Lower leg skin (tissue), 4 donors: Measurements from ENCODE around the gene PMFBP1. TPM values are rescaled to one million over a fixed set of nuclear protein-coding genes. Genes with fewer than 3 reads are reported as not detected.
A peak's percentile ranks its signal among the peaks of the same experiment; 100 is the strongest.

Experiments
- DNase-seq, 2 donors: peaks; one replicate each; pipeline ENCODE4 v3.0.0-alpha.2; 2019; ENCODE audit warnings: low spot score in 2 of 2
- H3K4me3 ChIP-seq: fragments of 200-600 bp; sonication (generic); 2 replicates; pipeline ENCODE4 v1.5.1; 2017; ENCODE audit warnings: mild to moderate bottlenecking, low read depth; ENCODE audit not compliant: poor library complexity, severe bottlenecking
- CTCF ChIP-seq, 3 donors: fragments of 450-650 bp; IDR thresholded peaks; one replicate each; pipeline ENCODE4 v1.5.1; 2016; ENCODE audit warnings: antibody characterized with exemption in 3 of 3, mild to moderate bottlenecking in 3 of 3, moderate library complexity in 2 of 3
- POLR2A ChIP-seq, 2 donors: fragments of 450-650 bp; IDR thresholded peaks; one replicate each; pipeline ENCODE4 v1.6.1; 2016 to 2017; ENCODE audit warnings: antibody characterized with exemption in 2 of 2, mild to moderate bottlenecking in 1 of 2, moderate library complexity in 1 of 2
- WGBS, 2 donors: methylation state at CpG; one replicate each; pipeline ENCODE4 v1.1.5; 2018; 5-methylcytosine and 5-hydroxymethylcytosine counted together
- intact Hi-C: fragments of 100-400 bp; cut with DNase I; formaldehyde crosslinking; loops from one replicate; pipeline ENCODE4 v1.15.0; 2023; ENCODE audit warnings: low total_unique reads
- total RNA-seq, 4 donors: library from RNA; depleted of rRNA; stranded (reverse); fragments of >200 nt; gene quantifications; one replicate each; pipeline ENCODE4 v1.1.0, GENCODE V29; 2016

The PMFBP1 gene
- total RNA-seq, 4 donors from 2014 or later: 0.17 to 2.9 (median 1.0) TPM

- H3K4me3 ChIP-seq: no peak overlapping the region
- peak in 1 of 2 donors; percentile 77 for DNase-seq
- TF ChIP-seq POLR2A (IDR thresholded peaks at IDR 0.05) (no peak), CTCF (IDR thresholded peaks at IDR 0.05) (no peak)
- WGBS, 2 donors: 95 to 97% methylated on average over 14 to 15 of the region's 15 CpGs
- intact Hi-C loops: no loop called here
These were observed 59.5 kb downstream of the PMFBP1 start for GRCh38 chr16:72112452-72112792.

- WGBS, 2 donors: 86 to 88% methylated on average over 19 of the region's 19 CpGs
- TF ChIP-seq CTCF (IDR thresholded peaks at IDR 0.05) (no peak), POLR2A (IDR thresholded peaks at IDR 0.05) (no peak)
- intact Hi-C loops: no loop called here
- DNase-seq: peak in 1 of 2 donors; percentile 73
- H3K4me3 ChIP-seq: no peak overlapping the region
These were observed 60.1 kb downstream of the PMFBP1 start for GRCh38 chr16:72111657-72112451.

GRCh38 chr16:72110662-72111615 lies 61.0 kb downstream of the PMFBP1 start:
- intact Hi-C loops: no loop called here
- peak in 1 of 2 donors; percentile 75 for DNase-seq
- 96% methylated on average over 23 of the region's 23 CpGs for WGBS, 2 donors
- no peak overlapping the region for H3K4me3 ChIP-seq
- TF ChIP-seq POLR2A (IDR thresholded peaks at IDR 0.05) (no peak), CTCF (IDR thresholded peaks at IDR 0.05) (no peak)

GRCh38 chr16:72109966-72110530 lies 61.9 kb downstream of the PMFBP1 start:
- TF ChIP-seq POLR2A (IDR thresholded peaks at IDR 0.05): no peak
- no peak for TF ChIP-seq CTCF (IDR thresholded peaks at IDR 0.05)
- no peak overlapping the region for H3K4me3 ChIP-seq
- intact Hi-C loops: no loop called here
- peak in 1 of 2 donors; percentile 64 for DNase-seq
- 91 to 93% methylated on average over 12 of the region's 12 CpGs for WGBS, 2 donors

- peak in 1 of 2 donors; percentile 42 for DNase-seq
- no peak for TF ChIP-seq CTCF (IDR thresholded peaks at IDR 0.05)
- TF ChIP-seq POLR2A (IDR thresholded peaks at IDR 0.05): no peak
- no peak overlapping the region for H3K4me3 ChIP-seq
- 89 to 96% methylated on average over 12 of the region's 12 CpGs for WGBS, 2 donors
- intact Hi-C loops: no loop called here
These were observed 62.7 kb downstream of the PMFBP1 start for GRCh38 chr16:72109300-72109699.
